ENCODE measurements around the gene DHRS7B.

DNA sequence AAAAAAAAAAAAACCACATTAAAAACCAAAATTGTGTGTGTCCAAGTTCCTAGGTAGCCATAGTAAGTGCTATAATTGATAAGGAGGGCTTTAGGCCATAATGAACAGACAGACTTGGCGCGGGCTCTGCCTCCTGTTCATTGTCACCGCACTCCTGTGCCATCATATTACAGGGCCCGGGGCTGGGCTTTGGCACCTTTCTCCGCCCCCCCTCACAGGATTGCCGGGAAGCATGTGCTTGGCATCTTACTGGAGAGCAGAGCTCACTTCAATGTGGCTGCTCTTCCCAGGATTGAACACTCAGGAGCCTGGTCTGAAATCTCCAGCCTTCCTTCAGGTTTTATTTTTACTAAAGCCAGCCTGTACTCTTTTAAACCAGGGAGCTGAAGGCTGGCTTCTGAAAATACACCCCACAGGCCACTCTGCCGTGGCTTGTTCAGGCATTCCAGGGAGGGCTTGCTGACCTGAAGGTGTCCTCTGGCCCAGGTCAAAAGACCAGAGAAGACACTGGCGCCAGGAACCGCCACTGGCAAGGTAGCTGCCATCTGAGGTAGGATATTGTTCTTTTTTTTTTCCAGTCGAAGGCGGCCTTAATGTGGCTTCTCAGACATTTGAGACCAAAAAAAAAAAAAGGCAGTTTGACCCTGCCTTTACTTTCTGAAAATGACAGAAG lies 39.3 kb downstream of the DHRS7B start:
- TF ChIP-seq, protein P1, sequence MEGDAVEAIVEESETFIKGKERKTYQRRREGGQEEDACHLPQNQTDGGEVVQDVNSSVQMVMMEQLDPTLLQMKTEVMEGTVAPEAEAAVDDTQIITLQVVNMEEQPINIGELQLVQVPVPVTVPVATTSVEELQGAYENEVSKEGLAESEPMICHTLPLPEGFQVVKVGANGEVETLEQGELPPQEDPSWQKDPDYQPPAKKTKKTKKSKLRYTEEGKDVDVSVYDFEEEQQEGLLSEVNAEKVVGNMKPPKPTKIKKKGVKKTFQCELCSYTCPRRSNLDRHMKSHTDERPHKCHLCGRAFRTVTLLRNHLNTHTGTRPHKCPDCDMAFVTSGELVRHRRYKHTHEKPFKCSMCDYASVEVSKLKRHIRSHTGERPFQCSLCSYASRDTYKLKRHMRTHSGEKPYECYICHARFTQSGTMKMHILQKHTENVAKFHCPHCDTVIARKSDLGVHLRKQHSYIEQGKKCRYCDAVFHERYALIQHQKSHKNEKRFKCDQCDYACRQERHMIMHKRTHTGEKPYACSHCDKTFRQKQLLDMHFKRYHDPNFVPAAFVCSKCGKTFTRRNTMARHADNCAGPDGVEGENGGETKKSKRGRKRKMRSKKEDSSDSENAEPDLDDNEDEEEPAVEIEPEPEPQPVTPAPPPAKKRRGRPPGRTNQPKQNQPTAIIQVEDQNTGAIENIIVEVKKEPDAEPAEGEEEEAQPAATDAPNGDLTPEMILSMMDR (IDR thresholded peaks at IDR 0.05): no peak
- TF ChIP-seq TCF7L2 (IDR thresholded peaks at IDR 0.05; ENCODE audit: low read depth, low read length) (no peak), SIN3A (IDR thresholded peaks at IDR 0.05; ENCODE audit: borderline replicate concordance, insufficient read depth, low read depth, low read length) (no peak)

Measured in Panc1 (cell line).